NOMO-1 treated with dmso at 0.1 percent for 144 hours (cell line): ENCODE results near the gene KIF6.

Source experiments
- DNase-seq: peaks from one replicate; lab custom pipeline; 2025; ENCODE audit not compliant: unreplicated experiment; lab: John Stamatoyannopoulos, UW

The KIF6 gene

DNA sequence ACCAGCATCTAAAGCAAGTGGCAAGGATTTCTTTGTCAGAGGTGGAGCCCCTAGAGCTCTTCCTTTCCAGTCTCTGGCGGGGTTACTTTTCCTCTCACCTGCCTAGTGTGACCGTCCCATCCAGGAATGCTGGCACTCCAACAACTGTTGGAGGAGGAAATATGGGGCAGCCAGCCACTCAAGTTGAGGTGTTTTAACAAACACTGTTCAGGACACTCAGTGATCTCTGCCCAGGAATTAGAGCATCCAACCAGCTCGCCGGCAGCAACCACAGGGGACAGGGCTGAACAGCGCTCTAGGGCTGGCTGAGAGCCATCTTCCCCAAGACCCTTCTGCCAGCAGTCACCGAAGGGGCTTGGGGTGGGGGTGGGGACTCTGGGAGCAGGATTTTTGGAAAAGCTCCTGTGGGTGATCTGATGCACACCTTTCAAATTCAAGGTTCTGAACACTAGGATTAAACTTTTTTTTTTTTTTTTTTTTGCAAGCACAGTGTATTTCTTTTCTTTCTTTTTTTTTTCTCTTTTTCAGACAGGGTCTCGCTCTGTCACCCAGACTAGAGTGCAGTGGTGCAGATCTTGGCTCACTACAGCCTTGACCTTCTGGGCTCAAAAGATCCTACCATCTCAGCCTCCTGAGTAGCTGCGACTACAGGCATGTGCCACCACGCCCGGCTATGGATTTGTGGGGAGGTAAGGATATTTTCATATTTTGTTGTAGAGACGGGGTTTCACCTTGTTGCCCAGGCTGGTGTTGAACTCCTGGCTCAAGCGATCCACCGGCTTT, 374.3 kb downstream of the KIF6 start:
- DNase-seq: no peak

GRCh38 chr6:39348740-39349139, 376.5 kb downstream of the KIF6 start:
- no peak for DNase-seq

GRCh38 chr6:39347906-39348585, 377.2 kb downstream of the KIF6 start:
- no peak for DNase-seq

- no peak for DNase-seq
Measured at GRCh38 chr6:39347206-39347605, 378.0 kb downstream of the KIF6 start.

GRCh38 chr6:39344821-39345280, 380.4 kb downstream of the KIF6 start:
- no peak for DNase-seq

- no peak for DNase-seq
Measured at GRCh38 chr6:39343396-39343870, 381.8 kb downstream of the KIF6 start.

DNA sequence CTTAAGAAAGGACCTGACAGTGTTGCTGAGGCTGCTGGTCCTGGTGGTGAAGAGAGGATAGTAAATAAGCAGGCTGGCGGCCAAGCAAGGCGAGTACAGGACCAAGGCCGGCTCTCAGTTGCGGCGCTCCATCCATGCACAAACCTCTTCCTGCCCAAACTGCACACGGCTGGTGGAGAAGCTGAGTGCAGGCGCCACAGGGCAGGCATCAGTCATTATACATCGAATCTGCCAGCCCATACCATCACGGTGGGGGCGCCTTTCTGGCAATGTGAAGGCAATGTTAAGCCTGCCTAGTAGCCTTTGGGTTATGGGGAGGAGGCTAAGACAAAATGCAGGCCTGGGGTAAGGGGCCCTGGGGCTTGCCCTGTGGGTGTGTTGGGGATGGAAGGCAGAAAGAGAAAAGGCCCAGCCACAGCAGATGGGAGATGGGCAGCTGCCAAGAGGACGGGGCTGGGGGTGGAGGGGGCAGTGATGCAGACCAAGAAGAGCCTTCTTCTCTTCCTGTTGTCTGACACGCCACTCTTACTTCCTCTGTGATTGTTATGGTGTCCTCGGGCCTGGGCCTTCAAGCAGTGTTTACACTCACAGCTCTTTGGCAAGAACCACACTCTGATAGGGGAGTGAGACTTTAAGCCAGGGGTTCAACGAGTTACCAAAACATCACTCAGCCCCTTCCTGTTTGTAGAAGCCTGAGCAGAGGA, 382.4 kb downstream of the KIF6 start:
- DNase-seq: no peak

GRCh38 chr6:39341937-39342336, 383.3 kb downstream of the KIF6 start:
- DNase-seq: no peak

GRCh38 chr6:39341352-39341751, 383.9 kb downstream of the KIF6 start:
- no peak for DNase-seq

DNA sequence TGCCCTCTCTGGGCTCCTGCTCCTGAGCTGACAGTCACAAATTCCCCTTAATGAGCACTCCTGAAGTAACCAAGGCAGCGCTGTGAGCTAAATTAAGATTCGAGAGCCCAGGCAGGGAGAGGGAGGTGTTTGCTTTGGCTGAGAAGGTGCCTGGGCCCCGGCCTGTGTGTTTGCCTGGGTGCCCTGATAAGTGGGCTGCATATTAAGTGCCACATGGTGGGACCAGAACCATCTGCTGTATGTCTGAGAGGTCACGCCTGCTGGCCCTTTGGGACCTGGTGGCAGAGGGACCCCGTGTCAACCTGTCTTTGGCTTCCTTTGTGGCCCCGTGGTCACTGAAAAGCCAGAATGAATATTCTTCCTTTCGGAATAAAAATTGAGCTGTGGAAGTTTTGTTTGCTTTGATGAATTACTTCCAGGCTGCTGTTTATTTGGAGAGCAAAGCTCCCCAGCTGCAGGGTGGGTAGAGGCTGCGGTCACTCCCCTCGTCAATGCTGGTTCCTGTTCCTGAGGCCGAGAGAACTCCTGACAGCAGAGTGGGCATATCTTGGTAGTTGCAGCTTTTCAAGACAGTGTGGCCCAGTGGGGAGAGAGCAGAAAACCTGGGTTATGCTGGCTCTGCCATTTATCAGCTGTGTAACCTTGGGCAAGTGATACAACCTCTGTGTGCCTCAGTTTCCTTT, 385.2 kb downstream of the KIF6 start:
- no peak for DNase-seq

DNA sequence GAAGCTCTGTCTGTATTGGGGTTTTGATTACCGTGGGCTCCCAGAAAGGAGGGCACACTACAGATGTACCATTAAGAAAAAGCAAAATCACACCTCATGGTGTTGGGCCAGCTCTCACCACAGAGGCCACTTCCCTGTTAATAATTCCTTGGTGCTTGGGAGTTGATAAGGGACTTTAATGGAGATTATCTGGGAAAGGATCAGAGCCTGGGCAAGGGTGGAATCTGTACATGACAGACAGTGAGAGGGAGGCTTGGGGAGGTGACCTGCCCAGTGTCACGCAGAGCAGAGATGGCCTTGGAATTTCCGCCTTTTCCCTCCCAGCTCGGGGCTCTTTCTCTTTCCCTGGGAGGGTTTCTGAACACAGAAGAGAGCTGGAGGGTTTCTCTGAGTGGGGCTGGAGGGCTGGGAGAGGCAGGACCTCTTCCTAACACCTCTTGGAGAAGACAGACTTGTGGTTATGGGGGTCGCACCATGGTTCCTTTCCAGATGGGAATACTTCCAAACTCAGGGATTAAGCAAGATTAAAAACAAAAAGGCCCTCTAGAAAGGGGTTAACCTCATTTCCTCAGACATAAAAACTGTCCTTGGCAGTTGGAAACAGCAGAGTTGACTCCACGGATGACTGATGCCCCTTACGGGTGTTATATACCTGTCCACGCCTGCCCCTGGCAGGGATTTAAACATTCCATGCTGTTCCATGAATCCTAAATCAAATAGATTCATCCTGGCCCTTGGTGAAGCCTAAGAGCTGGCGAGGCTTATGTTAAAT, 385.9 kb downstream of the KIF6 start:
- no peak for DNase-seq

DNA sequence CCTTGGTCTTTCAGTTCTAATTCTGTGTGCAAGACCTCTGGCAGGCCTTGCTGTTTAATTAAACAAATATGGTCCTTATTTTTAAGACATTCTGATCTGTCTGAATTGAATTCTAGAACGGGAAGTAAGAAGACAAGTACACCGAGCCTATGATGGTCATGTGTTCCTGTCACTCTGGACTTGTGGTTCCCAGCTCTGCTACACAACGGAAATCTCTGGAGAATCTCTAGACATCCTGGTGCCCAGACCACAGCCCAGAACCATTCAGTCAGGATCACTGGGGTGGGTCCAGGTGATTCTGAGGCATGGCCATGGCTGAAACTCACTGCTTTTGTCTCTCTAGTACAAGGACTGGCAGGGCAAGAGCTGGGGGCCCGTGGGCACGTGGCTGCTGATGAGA, 386.8 kb downstream of the KIF6 start:
- no peak for DNase-seq

DNA sequence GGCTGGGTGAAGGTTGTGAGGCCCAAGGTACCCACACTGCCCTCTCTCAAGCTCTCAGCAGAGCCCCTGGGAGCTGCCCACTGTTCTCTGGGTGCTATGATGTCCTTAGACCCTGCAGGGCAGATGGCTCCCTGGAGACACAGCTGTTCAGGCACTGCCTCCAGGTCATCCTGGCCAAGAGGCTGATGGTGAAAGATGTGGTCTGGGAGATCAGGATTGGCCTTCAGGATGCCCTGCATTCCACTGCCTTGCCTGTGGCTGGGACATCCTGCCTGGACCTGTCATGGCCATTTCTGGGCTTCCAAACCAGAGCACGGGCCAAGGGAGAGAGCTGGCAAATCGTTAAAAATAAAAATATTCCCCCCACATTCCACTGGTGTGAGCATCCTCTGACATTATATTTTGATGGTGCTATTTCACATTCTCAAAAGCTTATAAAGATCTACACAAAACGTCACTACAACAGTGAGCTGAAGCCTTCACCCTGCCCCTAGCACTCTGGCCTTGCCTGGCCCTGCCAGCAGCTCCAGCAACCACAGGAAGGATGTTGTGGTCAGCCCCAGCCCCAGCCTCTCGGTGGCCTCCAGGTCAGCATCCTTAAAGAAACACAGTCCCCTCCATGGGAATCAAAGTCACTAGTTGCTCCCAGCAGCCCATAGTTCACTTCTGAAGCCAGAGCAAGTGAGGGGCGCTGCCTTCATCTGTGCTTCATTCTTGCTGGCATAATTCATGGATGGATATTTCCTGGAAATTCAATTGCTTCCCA, 389.2 kb downstream of the KIF6 start:
- peak; percentile 29 for DNase-seq

- DNase-seq: no peak
Measured at GRCh38 chr6:39333644-39334438, 391.4 kb downstream of the KIF6 start.

DNA sequence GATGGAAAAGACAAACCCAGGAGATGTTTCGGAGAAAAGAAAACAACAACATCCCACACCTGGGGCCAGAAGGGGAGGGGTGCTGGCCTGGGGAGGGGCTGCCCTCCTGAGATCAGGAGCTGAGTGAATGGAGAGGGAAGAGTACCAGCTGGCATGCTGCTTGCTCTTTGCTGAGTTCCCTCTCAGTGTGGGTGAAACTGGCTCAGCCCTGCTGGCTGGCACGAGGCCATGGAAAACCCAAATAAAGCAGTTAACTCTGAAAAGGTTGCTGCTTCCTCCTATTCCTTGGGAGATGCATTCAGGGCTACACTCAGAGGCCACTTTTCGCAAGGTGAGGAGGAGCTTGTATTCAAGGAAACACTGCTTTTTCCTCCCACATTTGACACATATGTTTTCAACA, 394.7 kb downstream of the KIF6 start:
- no peak for DNase-seq

DNA sequence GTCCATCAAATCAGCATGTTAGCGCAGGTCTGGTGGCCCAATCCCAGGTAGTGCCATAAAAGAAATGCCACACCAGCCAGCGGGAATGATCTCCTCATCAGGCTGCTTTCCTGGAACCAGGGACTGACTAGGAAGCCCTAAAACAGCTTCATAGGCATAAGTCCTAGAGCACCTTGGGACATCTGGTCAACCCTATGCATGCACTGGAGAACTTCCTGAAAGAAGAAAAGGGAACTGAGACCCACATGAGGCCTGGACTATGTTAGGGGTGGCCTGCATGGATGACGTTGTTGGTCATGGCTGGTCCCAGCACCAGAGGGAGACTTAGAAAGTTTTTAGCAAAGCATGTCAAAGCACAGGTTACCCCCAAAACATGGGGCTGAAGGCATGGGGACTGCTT, 395.2 kb downstream of the KIF6 start:
- DNase-seq: peak; percentile 63

DNA sequence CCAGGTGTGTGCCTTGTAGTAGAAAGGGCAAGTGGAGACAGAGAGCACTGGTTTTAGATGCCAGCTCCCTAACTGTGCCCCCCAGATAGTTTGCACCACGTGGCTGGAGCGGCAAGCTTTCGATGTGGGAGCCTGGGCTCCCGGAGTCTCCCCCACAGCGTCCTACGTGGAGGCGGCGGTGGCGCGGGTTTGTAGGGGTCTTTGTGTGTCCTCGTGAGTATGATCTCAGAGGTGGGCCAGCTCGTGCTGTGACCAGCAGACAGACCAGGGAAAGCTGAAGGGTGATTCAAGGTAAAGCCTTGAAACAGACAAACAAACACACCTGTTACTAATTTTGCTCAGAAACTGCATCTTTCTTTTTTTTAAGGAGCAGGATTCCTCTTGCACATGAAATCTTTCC, 397.1 kb downstream of the KIF6 start:
- DNase-seq: no peak

- no peak for DNase-seq
Measured at GRCh38 chr6:39327507-39327906, 397.7 kb downstream of the KIF6 start.

DNA sequence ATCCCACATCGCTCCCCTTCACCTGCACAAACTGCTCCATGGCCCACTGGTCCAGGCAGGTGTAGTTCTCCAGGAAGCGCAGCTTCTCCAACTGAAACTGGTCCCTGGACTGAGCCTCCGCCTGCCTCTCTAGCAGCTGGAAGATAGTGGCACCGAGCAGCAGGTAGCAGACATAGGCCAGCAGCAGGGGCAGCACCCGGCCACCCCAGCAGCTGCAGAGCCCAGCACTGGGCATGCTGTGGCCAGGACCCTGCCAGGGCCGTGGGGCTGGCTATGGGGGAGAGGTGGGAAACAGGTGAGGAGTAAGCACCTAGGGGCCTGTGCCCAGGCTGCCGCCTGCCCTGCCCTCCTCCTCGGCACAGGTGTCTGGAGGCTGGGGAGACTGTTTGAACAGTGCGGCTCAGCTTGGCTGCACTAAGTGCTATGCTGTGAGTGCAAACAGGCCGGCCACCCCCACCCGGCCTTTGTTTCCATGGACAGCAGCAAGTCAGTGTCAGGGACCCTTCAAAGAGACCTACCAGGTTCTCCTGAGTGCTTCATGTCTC, 402.8 kb downstream of the KIF6 start, which contains the start of gene KCNK16:
KCNK16 (minus strand) TSS at position 397 of the 545 bp plus-strand sequence; CDS start at position 235, 162 bp downstream.
- DNase-seq: no peak
